GM23338 (cell line): ENCODE results near the gene ERN2. TPM values are rescaled to one million over a fixed set of nuclear protein-coding genes. Genes with fewer than 3 reads are reported as not detected.
A peak's percentile ranks its signal among the peaks of the same experiment; 100 is the strongest.

Experiments
- ATAC-seq: fragments of 200-7000 bp; cut with Tn5 transposase; 3 replicates; pipeline ENCODE4 v1.9.1; 2020
- DNase-seq: peaks from one replicate; pipeline ENCODE4 v3.0.0-alpha.2; 2015; ENCODE audit warnings: low spot score
- H2AFZ ChIP-seq: fragments of 200-600 bp; sonication (generic); 2 replicates; pipeline ENCODE4 v1.8.0; 2016; ENCODE audit warnings: antibody characterized with exemption, mild to moderate bottlenecking, moderate library complexity
- H3F3A ChIP-seq: fragments of 200-600 bp; sonication (generic); replicated peaks from 2 replicates; pipeline ENCODE4 v1.8.0; 2017; ENCODE audit warnings: antibody characterized with exemption, mixed run types, low read depth
- H3K27ac ChIP-seq: fragments of 200-600 bp; sonication (generic); 2 replicates; pipeline ENCODE4 v1.6.1; 2016; ENCODE audit warnings: low read depth
- H3K27me3 ChIP-seq: fragments of 200-600 bp; sonication (generic); 2 replicates; pipeline ENCODE4 v1.8.0; 2016; ENCODE audit warnings: mild to moderate bottlenecking, mixed run types, moderate library complexity; ENCODE audit not compliant: insufficient read depth
- H3K36me3 ChIP-seq: fragments of 200-600 bp; sonication (generic); 2 replicates; pipeline ENCODE4 v1.8.0; 2016; ENCODE audit warnings: mild to moderate bottlenecking; ENCODE audit not compliant: insufficient read depth
- H3K4me1 ChIP-seq: fragments of 200-600 bp; sonication (generic); 2 replicates; pipeline ENCODE4 v1.8.0; 2016; ENCODE audit warnings: mild to moderate bottlenecking, moderate library complexity; ENCODE audit not compliant: insufficient read depth
- H3K4me2 ChIP-seq: fragments of 200-600 bp; sonication (generic); 2 replicates; pipeline ENCODE4 v1.7.1; 2017; ENCODE audit warnings: mixed run types
- H3K4me3 ChIP-seq: fragments of 200-600 bp; sonication (generic); 2 replicates; pipeline ENCODE4 v1.6.1; 2016; ENCODE audit warnings: mixed run types
- H3K79me2 ChIP-seq: fragments of 200-600 bp; sonication (generic); replicated peaks from 2 replicates; pipeline ENCODE4 v1.8.0; 2017; ENCODE audit warnings: mild to moderate bottlenecking; ENCODE audit not compliant: insufficient read depth
- H3K9me2 ChIP-seq: fragments of 200-600 bp; sonication (generic); 2 replicates; pipeline ENCODE4 v1.8.0; 2017; ENCODE audit not compliant: insufficient read depth
- H4K20me1 ChIP-seq: fragments of 200-600 bp; sonication (generic); replicated peaks from 2 replicates; pipeline ENCODE4 v1.8.0; 2017; ENCODE audit warnings: mild to moderate bottlenecking; ENCODE audit not compliant: insufficient read depth
- H3K27ac Mint-ChIP-seq: 2 replicates; pipeline ENCODE4 v1.8.0; 2020; ENCODE audit warnings: inconsistent platforms, mild to moderate bottlenecking, moderate library complexity, mixed read lengths
- H3K27me3 Mint-ChIP-seq: 3 replicates; pipeline ENCODE4 v1.8.0; 2022; ENCODE audit warnings: low read depth, mild to moderate bottlenecking, moderate library complexity, mixed read lengths, inconsistent platforms; ENCODE audit not compliant: insufficient read depth, poor library complexity
- H3K36me3 Mint-ChIP-seq: 3 replicates; pipeline ENCODE4 v1.8.0; 2021; ENCODE audit warnings: low read depth, mild to moderate bottlenecking, inconsistent platforms, moderate library complexity, mixed read lengths
- H3K4me1 Mint-ChIP-seq: 3 replicates; pipeline ENCODE4 v1.8.0; 2020; ENCODE audit warnings: mild to moderate bottlenecking, inconsistent platforms, mixed read lengths
- H3K4me3 Mint-ChIP-seq: 3 replicates; pipeline ENCODE4 v1.8.0; 2021; ENCODE audit warnings: moderate library complexity, mild to moderate bottlenecking, inconsistent platforms, mixed read lengths
- H3K9me3 Mint-ChIP-seq: 3 replicates; pipeline ENCODE4 v1.8.0; 2020; ENCODE audit warnings: moderate library complexity, mild to moderate bottlenecking, inconsistent platforms, mixed read lengths
- CREB1 ChIP-seq: fragments of 250-450 bp; sonication (Bioruptor Pico); IDR thresholded peaks from 2 replicates; pipeline ENCODE4 v1.5.0; 2020; ENCODE audit warnings: low read depth, mild to moderate bottlenecking, moderate library complexity
- ETS1 ChIP-seq: IDR thresholded peaks from 2 replicates; pipeline ENCODE4 v1.6.1; 2016; ENCODE audit warnings: antibody characterized with exemption
- EZH2 ChIP-seq: fragments of 200-600 bp; sonication (generic); IDR thresholded peaks from one replicate; pipeline ENCODE4 v1.8.0; 2017; ENCODE audit warnings: antibody characterized with exemption, mild to moderate bottlenecking, low read depth; ENCODE audit not compliant: unreplicated experiment
- EZH2phosphoT487 ChIP-seq: fragments of 200-600 bp; sonication (generic); IDR thresholded peaks from one replicate; pipeline ENCODE4 v1.8.1; 2018; ENCODE audit warnings: antibody characterized with exemption; ENCODE audit not compliant: unreplicated experiment
- POLR2AphosphoS5 ChIP-seq: IDR thresholded peaks from 2 replicates; pipeline ENCODE4 v1.6.1; 2016; ENCODE audit warnings: antibody characterized with exemption, low read depth
- REST ChIP-seq: IDR thresholded peaks from one replicate; pipeline ENCODE4 v1.6.1; 2018; ENCODE audit warnings: antibody characterized with exemption; ENCODE audit not compliant: unreplicated experiment
- STAT1 ChIP-seq: IDR thresholded peaks from one replicate; pipeline ENCODE4 v1.6.1; 2016; ENCODE audit warnings: antibody characterized with exemption; ENCODE audit not compliant: unreplicated experiment
- ZNF114 ChIP-seq: fragments of 250-450 bp; sonication (Bioruptor Pico); IDR thresholded peaks from 2 replicates; pipeline ENCODE4 v1.5.0; 2020; ENCODE audit warnings: mild to moderate bottlenecking, moderate library complexity
- ZNF331 ChIP-seq: fragments of 250-450 bp; sonication (Bioruptor Pico); IDR thresholded peaks from 2 replicates; pipeline ENCODE4 v1.5.0; 2020; ENCODE audit warnings: low read depth, mild to moderate bottlenecking, moderate library complexity
- polyA plus RNA-seq: library from polyadenylated mRNA; unstranded; fragments of >200 nt; fragmentation: Nextera tagmentation; extraction: Ambion mirVana; gene quantifications from 2 replicates; pipeline ENCODE4 v1.2.1, GENCODE V29; 2016
- total RNA-seq: library from RNA; depleted of rRNA; stranded (reverse); fragments of >200 nt; shearing (Covaris generic); gene quantifications from 2 replicates; pipeline ENCODE4 v1.2.3, GENCODE V29; 2014

The ERN2 gene
- total and polyA plus RNA-seq, 2 experiments from 2014 or later, result 0.97 to 1.1 TPM

- H3K4me1 Mint-ChIP-seq, result peaks cover 12% of the 10 kb centered on the region
- Histone ChIP-seq H3K79me2 (no peaks in the 10 kb centered on the region), H3K4me2 (peak overlapping the region; percentile 79; the same call in 1 of the 2 replicates), H3K27me3 (no peaks in the 10 kb centered on the region), H3K27ac (no peak overlapping the region), H2AFZ (no peak overlapping the region), H4K20me1 (no peaks in the 10 kb centered on the region), H3F3A (peaks cover 7% of the 10 kb centered on the region; the same call in 1 of the 2 replicates), H3K36me3 (no peaks in the 10 kb centered on the region; the same call in 1 of the 2 replicates), H3K4me3 (peak overlapping the region; percentile 63; the same call in 1 of the 2 replicates), H3K9me2 (no peaks in the 10 kb centered on the region), H3K4me1 (peaks cover 12% of the 10 kb centered on the region)
- ATAC-seq (no peak), DNase-seq (no peak)
- H3K4me3 Mint-ChIP-seq, result peak overlapping the region; percentile 33; the same call in 2 of the 3 replicates
- H3K27ac Mint-ChIP-seq, result no peak overlapping the region
- no peaks in the 10 kb centered on the region; the same call in 2 of the 3 replicates for H3K9me3 Mint-ChIP-seq
- H3K27me3 Mint-ChIP-seq, result peaks cover 4% of the 10 kb centered on the region
- peaks cover 9% of the 10 kb centered on the region; the same call in 2 of the 3 replicates for H3K36me3 Mint-ChIP-seq
- no peak for TF ChIP-seq ZNF331
- TF ChIP-seq STAT1, result no peak
- no peak for TF ChIP-seq ETS1
- no peak for TF ChIP-seq EZH2
- TF ChIP-seq REST, result no peak
- TF ChIP-seq EZH2phosphoT487, result no peak
- TF ChIP-seq CREB1 (CRISPR knock-in tag), result no peak
- no peak for TF ChIP-seq ZNF114 (CRISPR knock-in tag)
Observed at GRCh38 chr16:23695756-23696155, 17.3 kb downstream of the ERN2 start.

GRCh38 chr16:23694644-23695373 is 18.2 kb downstream of the ERN2 start:
- Histone ChIP-seq H3K4me2 (peak overlapping the region; percentile 79), H3K27ac (peak overlapping the region; percentile 74; the same call in 1 of the 2 replicates), H3K4me3 (peak overlapping the region; percentile 63), H3K27me3 (no peaks in the 10 kb centered on the region), H3K9me2 (no peaks in the 10 kb centered on the region), H4K20me1 (no peaks in the 10 kb centered on the region), H2AFZ (peak overlapping the region; percentile 91), H3K4me1 (peaks cover 7% of the 10 kb centered on the region; the same call in 1 of the 2 replicates), H3K36me3 (peaks cover 6% of the 10 kb centered on the region; the same call in 1 of the 2 replicates), H3F3A (peaks cover 3% of the 10 kb centered on the region; the same call in 1 of the 2 replicates), H3K79me2 (no peaks in the 10 kb centered on the region)
- TF ChIP-seq ZNF331 (no peak), CREB1 (CRISPR knock-in tag) (0 out of 2 replicates have a peak, but pooled peaks have one; percentile 68), POLR2AphosphoS5 (peak; percentile 54; the same call in 1 of the 2 replicates)
- H3K4me1 Mint-ChIP-seq, result peaks cover 7% of the 10 kb centered on the region; the same call in 2 of the 3 replicates
- ATAC-seq (peak; percentile 89), DNase-seq (peak; percentile 94)
- no peaks in the 10 kb centered on the region; the same call in 2 of the 3 replicates for H3K9me3 Mint-ChIP-seq
- peak overlapping the region; percentile 85 for H3K4me3 Mint-ChIP-seq
- peaks cover 4% of the 10 kb centered on the region for H3K27me3 Mint-ChIP-seq
- H3K36me3 Mint-ChIP-seq, result peaks cover 18% of the 10 kb centered on the region
- H3K27ac Mint-ChIP-seq, result peak overlapping the region; percentile 84
